Measurements from ENCODE around the gene MCC.
"Not testable (repeated sequence)": the region's sequence is repeated elsewhere in the genome, so short reads cannot be mapped to it uniquely, and the experiment has no call there.

Gene MCC

DNA sequence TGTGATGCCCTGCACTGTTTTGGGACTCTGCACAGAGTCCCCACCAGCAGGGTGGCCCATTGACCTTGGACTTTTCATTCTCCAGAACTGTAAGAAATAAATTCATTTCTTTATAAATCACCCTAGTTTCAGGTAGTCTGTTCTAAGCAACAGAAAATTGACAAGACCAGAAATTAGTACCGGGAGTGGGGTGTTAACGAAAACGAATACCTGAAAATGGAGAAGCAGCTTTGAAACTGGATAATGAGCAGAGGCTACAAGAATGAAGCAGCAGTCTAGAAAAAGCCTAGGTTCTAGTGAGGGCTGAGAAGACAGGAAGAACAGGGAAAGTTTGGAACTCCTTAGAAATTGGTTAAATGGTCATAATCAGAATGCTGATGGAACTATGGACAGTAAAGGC lies 2.1 kb upstream of the MCC start:
- DNase-seq (ENCODE audit: low spot score): no peak

- no peak for DNase-seq (ENCODE audit: low spot score)
Measured at GRCh38 chr5:113489299-113489698, 1.0 kb upstream of the MCC start.

DNA sequence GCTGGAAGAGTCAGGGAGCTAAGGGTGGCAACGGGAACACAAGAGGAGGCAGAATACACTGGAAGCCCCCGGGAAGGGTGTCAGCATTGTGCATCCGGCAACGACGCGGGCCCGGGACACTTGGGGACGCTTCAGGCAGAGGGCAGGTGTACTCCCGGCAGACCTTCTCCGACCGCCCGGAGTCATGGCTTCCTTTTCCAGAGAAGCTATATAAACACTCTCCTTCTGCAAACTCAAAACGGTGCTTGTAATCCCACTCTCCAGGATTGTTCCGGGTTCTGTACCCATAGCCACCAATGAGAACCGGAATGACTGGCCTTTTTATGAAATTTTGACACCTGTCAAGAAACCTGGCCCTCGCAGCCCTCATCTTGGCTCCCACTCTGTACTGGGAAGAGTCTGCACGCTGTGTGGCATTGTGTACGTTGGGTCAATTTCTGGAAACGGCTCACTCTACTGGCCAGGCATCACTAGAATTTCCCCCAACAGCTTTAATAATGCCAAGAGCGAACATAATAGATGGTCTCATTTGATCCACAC lies 462 bp upstream of the MCC start:
- DNase-seq (ENCODE audit: low spot score): no peak

GRCh38 chr5:113487416-113487780 lies 855 bp downstream of the MCC start:
- peak; percentile 55 for DNase-seq (ENCODE audit: low spot score)

GRCh38 chr5:113480243-113480642 lies 8.0 kb downstream of the MCC start:
- DNase-seq (ENCODE audit: low spot score): no peak

DNA sequence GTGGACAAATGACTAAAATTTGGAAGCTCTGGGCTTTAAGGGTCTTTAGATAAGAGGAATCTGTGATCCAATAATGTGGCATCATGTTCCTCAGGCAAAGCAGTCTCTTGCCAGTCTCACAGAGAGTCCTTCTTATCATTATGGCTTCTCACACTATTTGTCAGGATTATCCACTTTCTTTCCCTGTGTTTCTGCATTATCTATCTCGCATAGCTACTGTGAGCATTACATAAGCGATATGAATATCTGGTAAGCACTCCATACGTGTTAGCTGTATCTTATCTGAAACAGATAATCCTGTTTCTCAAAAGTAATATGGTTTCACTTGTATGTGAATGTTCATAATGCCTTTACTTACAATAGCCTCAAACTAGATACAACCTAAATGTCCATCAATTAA lies 9.6 kb downstream of the MCC start:
- no peak for DNase-seq (ENCODE audit: low spot score)

DNA sequence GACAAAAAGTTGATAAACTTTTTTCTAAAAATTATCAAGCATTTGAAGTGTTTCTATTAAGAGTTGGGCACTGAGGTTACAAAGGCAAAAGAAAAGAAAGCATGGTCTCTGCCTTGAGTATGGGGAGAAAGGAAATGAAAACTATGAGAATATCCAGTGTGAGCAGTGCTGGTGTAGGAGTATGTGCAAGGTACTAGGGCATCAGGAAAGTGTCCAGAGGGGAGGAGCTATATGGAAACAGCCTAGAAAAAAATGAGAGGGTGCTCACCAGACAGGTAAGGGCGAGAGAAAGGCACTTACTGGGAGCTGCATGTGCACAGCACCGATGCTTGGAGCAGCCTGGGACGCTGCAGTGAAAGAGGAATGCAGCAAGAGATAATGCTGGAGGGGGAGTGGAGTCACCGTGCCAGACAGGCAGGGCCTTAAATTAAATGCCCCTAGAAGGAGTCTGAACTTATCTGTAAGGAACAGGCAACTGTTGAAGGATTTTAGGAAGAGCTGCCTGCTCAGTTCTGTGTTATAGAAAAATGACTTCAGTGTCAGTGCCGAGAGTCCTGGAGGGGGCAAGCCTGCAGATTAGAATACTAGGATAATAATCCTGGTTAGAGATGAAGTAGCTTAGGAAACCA lies 14.0 kb downstream of the MCC start:
- no peak for DNase-seq (ENCODE audit: low spot score)

DNA sequence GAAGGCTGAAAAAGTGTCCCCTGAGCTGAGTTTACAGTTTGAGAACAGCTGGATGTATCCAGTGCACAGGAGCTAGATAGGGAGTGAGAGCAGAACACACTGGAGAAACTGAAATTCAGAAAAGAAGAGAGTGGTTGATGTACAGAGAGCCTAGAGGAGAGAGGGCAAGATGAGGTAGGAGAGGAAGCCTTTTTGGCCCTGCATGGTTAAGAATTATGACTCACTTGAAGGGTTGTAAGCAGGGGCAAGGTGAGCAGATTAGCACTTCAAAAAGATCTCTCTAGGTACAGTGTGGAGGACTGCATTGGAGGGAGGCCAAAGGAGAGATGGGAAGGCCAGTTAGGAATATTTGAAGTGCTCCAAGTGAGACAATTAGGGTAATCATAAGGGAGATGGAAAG lies 25.2 kb downstream of the MCC start:
- DNase-seq (ENCODE audit: low spot score): no peak

DNA sequence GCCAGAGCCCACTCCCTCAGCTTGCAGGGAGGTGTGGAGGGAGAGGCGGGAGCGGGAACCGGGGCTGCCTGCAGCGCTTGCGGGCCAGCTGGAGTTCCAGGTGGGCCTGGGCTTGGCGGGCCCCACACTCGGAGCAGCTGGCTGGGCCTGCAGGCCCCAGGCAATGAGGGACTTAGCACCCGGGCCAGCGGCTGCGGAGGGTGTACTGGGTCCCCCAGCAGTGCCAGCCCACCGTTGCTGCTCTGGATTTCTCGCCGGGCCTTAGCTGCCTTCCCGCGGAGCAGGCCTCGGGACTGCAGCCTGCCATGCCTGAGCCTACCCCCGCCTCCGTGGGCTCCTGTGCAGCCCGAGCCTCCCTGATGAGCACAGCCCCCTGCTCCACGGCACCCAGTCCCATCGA lies 31.1 kb downstream of the MCC start:
- not testable (repeated sequence) for DNase-seq (ENCODE audit: low spot score)

- no peak for DNase-seq (ENCODE audit: low spot score)
Measured at GRCh38 chr5:113452941-113453340, 35.3 kb downstream of the MCC start.

DNA sequence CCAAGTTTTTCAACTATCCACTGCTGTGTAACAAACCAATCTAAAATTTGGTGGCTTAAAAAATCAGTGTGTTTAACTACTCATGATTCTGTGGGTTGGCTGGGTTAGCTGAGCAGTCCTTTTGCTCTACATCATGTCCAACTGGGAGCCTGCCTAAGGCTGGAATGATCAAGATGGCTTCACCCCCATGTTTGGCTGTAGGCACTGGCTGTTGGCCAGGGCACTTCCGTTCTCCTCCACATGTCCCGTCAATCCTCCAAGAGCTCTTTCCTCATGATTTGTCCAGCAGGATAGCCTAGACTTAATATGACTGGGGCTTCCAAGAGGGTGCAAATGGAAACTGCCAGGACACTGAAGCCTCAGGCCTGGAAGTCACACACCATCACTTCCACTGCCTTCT lies 36.5 kb downstream of the MCC start:
- DNase-seq (ENCODE audit: low spot score): no peak

- DNase-seq (ENCODE audit: low spot score): no peak
Measured at GRCh38 chr5:113450929-113451328, 37.3 kb downstream of the MCC start.

DNA sequence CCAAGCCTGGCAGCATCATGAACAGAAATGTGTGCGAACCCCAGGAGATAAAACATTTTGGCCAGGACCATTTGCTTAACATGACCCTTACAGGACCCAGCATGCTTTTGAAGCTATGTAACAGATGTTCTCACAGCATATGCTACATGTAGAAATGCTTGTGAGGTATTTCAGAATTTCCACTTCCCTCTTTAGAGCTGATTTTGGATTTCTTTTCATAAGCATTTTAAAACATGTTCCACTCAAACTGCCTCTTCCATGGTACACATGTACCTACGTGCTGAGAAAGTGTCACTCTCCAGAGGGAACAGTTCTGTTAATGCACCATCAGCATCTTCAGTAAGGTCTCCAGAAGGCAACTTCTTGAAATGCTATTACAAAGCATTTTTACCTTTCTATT lies 37.8 kb downstream of the MCC start:
- no peak for DNase-seq (ENCODE audit: low spot score)

- no peak for DNase-seq (ENCODE audit: low spot score)
Measured at GRCh38 chr5:113448252-113448651, 40.0 kb downstream of the MCC start.

GRCh38 chr5:113447498-113448050 lies 40.7 kb downstream of the MCC start:
- DNase-seq (ENCODE audit: low spot score): peak; percentile 60

GRCh38 chr5:113446358-113446927 lies 41.8 kb downstream of the MCC start:
- no peak for DNase-seq (ENCODE audit: low spot score)

- DNase-seq (ENCODE audit: low spot score): no peak
Measured at GRCh38 chr5:113437111-113437510, 51.1 kb downstream of the MCC start.

GRCh38 chr5:113435575-113435974 lies 52.7 kb downstream of the MCC start:
- no peak for DNase-seq (ENCODE audit: low spot score)

DNA sequence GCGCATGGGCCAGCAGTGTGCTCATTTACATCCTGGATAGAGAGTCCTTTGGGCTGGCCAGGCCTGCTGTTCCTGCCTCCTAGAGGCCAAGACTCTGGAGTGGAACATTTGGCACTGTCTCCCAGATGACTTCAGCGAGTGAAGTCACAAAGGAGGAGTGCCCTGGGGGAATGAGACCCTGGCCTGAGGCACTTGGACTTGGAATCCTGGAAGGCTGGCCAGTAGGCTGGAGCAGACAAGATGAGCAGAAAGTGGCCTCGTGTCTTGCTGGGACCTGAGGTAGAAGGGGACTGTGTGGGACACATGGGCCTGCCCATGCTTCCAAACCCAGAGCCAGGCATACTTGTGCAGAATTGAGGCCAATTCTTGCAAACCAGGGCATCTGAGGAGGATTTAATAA lies 53.4 kb downstream of the MCC start, which contains the start of gene TSSK1B:
Gene TSSK1B (minus strand): TSS at position 101 of the 400 bp plus-strand sequence. CDS start 150 bp downstream, outside the sequence.
- DNase-seq (ENCODE audit: low spot score): no peak

GRCh38 chr5:113433862-113434612 lies 54.2 kb downstream of the MCC start:
- no peak for DNase-seq (ENCODE audit: low spot score)

DNA sequence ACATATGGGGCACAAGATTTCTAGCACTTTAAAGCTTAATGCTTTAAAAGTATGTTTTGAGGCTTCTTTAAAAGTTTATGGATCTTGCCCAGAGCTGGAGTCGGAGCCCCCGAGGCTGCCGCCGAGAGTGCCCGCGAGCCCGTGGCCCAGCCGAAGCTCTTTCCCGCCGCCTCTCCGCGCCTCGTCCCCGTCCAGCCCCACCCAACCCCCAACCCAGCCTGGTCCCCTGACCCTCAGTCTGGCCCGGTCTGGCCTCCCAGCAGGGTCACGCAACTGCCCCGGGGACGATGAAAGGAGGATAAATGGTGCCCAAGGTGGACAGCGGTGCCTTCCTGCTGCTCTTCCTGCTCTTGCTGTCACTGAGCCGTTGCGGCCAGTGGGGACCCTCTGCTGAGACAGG lies 55.2 kb downstream of the MCC start:
- DNase-seq (ENCODE audit: low spot score): no peak

GRCh38 chr5:113427871-113428574 lies 60.2 kb downstream of the MCC start:
- DNase-seq (ENCODE audit: low spot score): no peak
